EL (cell line): ENCODE results near the gene PIP5K1B.

ENCODE experiments used
- DNase-seq: peaks from one replicate; pipeline ENCODE4 v3.0.0-alpha.2; 2016

The PIP5K1B gene

DNA sequence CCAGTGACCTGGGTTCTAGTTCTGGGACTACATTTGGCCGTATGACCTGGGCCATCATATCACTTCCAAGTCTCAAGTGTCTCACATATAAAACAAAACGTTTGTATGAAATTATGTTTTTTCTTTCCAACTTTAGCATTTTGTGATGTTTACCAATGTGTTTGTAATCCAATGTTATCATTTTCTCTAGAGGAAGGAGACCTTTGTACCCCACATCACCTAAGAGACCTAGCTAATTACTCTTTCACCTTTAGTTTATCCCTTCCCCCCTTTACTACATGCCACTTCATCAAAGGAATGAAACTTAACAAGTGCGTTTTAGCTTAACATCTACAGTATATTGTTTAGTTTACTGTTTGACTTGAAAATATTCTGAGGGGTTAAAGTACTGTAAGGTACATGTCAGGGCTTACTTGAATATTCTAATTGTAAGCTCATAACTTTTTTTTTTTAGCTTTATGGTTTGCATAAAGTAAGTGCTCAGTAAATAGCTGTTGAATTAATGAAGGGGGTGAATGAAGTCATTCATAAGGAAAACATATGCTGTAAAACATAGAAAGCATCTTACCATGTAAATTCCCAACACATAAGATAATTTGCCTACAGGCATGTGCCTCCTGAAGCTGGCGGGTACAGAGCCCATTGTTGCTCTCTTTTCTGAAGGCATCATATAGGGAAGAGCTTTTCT, 2.9 kb downstream of the PIP5K1B start:
- no peak for DNase-seq

DNA sequence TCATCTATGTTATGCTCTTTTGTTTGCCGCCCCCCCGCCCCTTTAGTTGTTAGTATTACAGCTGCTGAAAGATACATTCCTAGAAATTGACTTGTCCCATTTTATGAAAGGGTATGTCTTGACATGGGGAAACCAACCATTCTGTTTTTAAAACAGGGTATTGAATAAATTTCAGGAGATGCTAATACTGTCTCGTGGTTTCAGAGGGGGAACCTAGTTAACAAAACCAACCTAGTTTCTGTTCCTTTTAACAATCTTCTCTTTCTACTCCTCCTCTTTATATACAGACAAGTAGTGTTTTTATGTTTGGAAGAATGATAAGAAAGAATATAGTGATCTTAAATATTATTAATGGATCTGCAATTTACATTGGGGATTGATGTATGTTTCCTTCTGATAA, 3.5 kb downstream of the PIP5K1B start:
- no peak for DNase-seq

DNA sequence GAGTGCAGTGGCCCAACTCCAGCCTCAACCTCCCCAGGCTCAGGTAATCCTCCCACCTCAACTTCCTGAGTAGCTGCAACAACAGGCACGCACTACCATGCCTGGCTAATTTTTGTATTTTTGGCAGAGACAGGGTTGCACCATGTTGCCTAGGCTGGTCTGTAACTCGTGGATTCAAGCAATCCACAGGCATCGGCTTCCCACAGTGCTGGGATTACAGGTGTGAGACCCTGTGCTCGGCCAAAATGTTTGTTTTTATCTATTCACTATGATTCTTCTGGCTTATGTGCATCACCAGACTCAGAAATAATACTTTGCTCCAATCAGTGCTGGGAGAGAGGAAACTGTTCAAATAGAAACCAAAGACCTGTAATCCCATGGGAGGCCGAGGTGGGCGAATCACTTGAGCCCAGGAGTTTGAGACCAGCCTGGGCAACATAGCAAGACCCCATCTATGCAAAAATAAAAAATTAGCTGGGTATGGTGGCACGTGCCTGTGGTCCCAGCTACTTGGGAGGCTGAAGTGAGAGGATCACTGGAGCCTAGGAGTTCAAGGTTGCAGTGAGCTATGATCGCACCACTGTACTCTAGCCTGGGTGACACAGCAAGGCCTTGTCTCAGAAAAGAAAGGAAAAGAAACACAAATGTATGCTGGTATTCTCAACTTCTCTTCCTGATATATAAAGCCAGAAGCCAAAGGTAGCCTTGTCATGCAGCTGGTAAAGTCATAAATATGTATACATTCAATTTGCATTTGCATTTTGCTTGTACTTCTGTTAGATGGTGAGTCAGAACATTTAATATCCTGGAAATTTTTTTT, 4.5 kb downstream of the PIP5K1B start:
- no peak for DNase-seq

DNA sequence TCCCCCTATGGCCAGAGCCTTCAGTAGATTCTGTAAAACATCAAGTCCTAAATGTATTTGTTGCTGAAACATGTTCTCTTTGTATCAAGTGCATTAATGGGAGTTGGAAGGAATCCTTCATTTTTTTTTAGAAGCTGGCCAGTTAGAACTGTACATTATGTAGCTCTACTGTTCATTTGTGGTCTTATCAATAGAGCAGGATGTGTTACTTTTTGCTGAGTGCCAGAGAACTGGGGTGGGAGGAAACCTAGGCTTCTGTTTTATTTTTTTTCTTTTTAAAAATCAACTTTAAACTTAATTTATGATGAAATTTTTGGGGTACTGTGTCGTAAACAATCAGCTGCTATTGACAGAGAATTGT, 5.1 kb downstream of the PIP5K1B start:
- DNase-seq: no peak

DNA sequence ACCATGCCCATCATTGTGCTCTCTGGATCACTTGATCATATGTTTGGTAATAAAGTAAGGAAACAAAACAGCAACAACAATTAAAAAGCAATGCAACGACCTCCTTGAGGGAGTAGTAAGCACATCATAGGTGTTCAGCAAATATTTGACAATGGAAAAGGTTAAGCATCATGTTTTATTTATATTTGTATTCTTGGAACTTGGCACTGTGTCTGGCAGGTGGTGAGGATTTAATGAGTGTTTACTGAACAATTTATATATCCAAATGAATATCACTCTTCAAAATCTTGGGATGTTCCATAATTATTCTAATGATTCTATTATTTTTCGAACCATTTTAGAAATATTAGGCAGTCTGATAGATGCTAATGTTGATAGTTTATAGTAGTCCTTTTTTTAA, 6.2 kb downstream of the PIP5K1B start:
- DNase-seq: no peak

DNA sequence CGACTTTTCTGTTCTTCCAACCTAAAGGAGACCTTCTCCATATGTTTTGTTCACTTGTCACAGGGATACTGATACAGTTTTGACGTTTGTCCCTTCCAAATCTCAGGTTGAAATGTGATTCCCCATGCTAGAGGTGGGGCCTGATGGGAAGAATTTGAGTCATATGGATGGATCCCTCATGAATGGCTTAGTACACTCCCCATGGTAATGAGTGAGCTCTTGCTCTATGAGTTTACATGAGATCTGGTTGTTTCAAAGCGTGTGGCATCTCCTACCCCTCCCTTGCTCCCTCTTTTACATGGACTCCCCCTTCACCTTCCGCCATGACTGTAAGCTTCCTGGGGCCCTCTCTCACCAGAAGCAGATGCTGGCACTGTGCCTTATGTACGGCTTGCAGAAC, 6.9 kb downstream of the PIP5K1B start:
- no peak for DNase-seq

DNA sequence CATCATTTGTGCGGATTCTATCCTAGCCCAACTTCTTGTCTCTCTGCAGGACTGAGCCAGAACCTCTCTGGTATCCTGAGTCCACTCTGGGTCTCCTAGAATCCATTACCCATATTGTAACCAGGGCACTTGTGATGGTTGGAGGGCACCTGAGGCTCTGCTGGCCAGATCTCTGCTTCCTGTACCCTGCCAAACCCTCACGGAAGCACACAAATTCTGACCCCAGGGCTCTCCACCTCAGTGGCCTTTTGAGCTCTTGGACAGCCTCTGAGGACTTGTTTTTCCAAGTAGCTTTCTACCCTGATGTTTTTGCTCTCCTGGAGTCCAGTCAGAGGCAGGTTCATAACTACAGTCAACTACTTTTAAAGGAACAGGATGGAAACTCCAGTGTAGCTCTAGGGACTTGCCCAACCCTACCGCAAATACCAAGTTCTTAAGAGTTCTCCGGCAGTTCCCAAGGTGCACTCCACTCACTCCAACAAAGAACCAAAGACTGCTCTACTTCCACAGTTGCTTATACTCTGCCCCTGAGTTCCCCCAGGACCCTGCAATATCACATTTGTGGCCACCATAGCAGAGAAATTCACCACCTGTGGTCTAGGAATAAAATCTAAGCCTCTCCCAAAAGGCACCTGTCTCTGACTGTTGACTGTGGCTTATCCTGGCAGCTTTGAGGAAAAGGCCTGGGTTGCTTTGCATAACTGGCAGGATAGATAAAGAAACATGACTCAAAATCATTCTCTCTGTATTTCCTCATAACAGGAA, 9.6 kb downstream of the PIP5K1B start:
- DNase-seq: no peak

DNA sequence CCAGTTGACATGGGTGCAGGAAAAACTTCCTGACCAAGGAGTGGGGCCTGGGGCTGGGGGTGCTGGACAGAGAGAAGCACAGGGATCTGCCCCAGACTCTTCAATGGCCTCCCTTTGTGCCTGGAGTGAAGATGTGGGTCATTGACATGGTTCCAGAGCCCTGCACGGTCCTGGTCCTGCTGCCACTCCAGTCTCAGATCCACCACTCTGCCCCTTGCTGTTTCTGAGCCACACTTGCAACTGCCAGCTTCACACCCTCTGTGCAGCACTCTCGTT, 10.1 kb downstream of the PIP5K1B start:
- DNase-seq: no peak

DNA sequence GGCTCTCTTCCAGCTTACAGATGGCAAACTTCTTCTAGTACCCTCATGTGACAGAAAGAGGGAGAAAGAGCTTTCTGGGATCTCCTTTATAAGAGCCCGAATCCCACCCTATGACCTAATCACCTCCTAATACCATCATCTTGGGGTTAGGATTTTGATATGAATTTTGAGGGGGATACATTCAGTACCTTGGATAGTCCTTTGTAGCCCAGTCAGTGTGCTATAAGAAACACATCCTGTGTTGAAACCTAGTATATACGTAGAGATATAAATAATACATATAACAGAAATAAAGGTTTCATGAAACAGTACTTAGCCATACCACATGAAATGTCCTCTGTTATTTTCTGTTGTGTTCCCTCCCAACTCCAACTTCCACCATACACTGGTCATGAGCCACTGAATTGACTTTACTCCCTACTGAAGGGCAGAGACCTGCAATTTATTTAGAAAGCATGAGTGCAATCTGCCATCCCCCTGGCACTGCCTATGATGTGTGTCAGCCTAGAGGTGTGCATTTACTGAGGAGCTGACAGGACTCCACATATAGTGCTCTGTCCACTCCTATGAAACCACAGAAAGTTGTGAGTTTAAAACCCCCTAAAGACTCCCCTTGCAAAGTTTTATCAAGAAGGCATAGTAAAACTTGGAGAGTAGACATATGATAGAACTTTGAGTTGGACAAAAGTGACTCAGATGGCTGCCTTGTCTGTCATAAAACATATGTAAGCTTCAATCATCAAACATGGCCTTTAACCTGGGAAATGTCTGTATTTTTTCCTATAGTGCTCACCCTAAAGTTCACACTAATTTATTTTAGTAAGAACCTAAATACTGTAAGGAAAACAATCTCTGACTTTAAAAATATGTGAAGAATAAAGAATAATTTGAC, 12.8 kb downstream of the PIP5K1B start:
- no peak for DNase-seq

DNA sequence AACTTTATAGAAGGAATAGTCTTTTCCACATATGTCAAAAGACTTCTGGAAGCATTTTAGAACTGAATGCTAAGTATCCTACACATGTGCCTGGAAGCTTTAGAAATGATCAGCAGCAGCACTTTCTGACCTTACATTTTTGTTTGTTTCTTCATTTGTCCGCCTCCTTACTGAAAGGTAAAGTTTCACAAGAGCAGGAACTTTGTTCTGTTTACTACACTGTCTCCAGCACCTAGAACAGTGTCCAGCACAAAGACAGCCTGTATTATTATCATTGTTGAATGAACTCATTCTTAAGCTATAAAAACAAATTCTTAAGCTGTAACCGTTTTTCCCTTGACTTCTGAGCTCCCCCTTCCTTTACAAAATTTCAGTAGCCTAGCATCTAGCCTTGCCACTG, 14.8 kb downstream of the PIP5K1B start:
- no peak for DNase-seq

DNA sequence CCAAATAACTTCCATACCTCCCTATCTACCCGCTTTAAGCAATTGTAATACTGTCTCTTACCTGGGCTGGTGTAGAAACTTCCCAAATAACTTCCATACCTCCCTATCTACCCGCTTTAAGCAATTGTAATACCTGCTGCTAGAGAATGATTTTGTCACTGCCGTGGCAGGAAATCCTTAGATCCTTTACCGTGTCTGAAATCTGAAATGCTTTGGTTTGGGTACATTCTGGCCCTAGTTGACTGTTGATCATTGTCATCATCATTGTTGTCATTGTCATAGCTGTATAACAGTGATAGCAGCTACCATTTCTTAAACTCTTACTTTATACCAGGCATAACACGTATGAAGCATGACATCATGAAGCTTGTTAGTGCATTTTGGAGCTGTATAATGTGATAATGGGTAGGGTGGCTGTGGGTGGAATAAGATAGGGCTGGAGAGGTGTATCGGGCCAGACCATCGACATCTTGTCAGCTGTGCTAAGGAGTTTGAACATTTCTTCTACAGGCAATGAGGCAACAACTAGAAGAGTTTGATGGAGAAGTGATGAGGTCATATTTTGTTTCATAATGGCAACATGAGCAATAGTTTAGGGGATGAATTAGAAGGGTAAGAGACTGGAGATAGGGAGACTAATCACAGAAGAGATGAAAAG, 15.7 kb downstream of the PIP5K1B start:
- DNase-seq: no peak

DNA sequence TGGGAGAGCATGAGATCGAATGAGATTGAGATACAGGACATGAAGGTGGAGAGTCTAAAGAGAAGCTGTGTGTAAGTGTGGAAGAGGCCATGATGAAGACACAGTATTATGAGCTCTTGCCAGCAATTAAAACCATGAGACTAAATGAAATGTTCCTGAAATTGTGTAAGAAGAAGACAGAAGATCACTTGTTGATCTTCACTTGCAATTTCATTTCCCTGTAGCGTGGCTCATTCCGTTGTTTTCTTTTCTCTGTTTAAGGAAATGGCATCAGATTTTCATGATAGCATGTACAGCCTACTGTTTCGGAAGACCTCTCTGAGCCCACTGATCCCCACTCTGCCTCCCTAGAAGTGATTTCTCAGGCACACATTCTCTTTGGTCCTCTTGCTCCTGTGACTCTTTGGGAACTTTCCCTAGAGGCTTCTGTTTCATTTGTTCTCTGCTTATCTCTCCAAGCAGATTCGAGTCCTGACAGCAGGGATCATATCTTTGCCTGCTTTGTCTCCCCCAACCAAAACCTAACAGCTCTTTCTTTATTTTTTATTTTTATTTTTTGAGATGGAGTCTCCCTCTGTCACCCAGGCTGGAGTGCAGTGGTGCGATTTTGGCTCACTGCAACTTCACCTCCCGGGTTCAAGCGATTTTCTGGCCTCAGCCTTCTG, 16.8 kb downstream of the PIP5K1B start:
- DNase-seq: no peak

DNA sequence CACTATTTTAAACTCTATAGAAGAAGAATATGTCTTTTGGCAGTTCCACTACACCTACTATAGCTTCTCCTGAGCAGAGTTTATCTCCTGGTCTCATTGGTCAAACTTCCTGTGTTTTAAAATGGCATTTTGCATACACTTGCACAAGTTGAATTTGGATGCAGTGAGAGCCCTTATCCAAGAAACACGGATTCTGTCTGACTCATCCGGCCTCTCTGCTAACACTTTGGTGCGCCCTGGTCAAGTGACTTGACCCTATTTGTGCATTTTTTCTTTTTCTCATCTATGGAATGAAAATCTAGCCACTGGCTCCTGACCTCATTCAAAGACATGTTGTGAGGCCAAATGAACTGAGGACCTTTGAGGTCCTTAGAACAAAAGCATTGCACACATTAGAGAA, 20.0 kb downstream of the PIP5K1B start:
- no peak for DNase-seq

DNA sequence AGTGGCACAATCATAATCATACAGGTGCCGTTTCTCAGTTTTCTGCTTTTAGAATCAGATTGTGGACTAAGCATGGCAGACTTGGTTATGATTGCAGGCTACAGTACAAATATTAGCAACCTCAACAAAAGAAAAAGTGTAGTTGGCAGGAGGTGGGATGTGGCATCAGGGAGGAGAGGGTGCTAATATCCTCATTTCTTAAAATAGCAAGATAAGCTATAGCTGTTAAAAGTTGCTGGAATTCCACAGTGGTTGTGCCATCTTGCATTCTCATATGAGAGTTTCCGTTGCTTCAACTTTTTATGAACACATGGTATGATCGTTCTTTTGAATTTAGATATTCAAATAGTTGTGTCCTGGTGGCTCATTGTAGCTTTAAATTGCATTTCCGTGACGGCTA, 21.4 kb downstream of the PIP5K1B start:
- no peak for DNase-seq

DNA sequence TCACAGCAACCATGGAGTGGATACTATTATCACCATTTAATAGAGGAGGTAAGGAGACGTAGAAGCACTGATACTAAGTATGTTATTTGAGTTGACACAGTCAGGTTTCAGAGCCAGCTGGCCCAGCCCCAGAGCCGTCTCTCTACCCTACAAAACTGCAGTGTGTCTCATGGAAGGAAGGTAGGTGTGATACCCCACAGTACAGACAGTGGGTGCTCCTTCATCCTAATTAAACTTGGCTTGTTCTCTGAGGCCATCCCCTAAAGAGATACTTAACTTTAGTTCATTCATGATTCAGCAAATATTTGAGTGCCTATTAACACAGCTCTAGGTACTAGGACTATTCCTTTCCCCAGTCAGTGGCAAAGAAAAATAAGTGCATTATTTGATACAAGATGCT, 22.6 kb downstream of the PIP5K1B start:
- DNase-seq: no peak

DNA sequence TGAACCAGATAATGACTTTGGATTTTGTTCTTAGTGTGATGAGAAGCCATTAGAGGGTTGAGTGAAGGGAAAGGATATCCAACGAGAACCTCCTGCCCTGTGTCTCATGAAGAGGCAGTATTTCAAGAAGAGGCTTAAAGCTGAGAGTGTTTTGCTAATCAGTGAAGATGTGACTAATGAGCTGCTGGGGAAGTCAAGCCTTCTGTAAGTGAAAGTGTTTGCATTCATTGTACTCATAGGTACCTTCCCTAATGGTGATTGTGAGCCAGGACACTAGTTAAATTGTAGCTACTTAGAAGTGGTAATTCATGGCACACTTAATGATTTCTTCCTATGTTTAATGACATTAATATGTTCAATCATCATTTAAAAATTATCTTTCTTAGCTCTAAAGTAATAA, 23.7 kb downstream of the PIP5K1B start:
- no peak for DNase-seq

DNA sequence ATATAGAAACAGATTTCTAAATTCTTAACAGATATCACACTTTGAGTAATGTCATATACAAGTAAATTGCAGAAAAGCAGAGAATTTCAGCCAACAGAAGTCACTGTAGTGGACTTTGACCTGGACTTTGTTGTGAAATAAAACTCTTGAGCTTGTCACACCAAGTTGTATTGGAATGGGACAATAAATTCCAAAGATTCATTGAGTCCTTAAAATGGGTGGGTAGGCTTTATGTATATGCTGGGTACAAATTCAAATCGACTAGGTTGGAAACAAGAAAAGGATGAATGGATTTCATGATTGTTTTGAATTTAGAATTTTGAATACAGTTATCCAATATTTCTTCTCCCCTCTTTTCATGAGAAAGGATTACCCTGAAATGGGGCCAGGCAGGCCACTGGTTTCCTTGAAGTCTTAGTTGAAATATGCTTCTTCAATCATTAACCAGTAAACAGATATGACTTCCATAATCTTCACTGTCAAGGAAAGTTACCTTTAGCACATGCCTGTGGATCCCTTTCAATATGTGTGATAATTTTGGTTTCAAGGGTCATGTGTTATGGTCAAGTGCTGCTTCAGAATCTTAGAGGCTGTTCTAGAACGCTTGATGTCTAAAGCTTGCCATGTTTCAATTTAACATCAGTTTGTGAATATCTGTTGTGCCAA, 25.7 kb downstream of the PIP5K1B start:
- DNase-seq: no peak

DNA sequence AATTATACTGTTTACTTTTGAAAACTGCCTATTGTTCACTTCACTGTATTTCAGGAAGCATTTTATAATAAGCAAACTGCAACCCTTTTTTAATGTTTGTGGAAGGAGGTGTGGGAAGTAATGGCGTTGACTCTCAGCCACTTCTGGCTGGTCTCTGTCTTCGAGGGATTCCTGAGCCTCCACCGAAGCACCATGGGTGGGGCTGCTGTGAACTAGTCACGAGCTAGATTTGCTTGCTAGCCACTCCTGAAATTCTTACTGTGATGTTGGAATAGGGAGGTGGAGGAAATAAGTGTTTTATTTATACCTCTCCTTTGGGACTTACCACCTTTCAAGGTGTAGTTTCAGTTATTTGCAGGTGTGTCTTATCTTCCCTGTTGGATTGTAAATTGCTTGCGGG, 26.8 kb downstream of the PIP5K1B start:
- DNase-seq: no peak

DNA sequence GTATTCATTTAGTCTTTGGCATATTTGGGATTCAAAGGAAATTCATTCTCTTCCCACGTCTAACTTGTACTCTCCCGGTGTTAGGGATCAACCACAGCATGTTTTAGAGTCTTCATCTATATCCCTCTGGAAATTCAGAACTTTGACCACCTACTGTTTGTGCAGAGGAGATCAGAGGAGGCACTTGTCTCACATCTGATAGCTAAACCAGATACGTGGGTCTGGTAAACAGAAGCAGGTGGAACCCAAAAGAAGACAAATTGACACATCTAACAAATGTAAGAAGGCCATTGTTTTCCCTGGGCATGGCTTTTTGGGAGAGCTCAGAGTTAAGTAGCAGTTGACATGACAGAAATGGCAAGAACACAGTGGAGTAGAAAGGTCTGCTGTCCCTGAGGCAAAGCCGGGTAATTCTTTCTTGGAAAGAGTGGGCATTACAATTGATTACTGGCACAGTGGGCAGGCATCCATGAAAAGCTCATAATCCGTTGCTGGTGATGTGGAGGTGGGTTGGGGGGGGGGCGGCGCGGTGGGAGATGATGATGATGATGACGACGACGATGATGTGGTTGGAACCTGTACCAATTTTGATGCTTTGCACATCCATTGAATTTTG, 27.5 kb downstream of the PIP5K1B start:
- DNase-seq: no peak

DNA sequence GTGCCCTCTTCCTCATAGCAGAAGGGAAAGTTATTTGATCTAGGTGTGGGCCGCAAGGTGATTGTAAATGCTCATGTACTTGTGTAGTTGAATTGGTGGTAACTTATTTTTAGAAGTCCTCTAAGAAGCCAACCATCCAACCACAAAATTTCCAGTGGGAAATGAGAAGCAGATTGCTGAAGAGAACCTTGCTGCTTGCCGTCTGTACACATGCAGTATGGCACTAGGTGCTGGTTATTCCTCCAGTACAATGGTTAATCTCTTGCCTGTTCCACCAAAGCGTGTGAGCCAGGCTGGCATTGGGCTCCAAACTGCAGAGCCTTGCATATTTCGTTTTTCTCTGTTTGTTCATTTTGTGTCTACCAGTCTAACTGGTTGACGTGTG, 28.0 kb downstream of the PIP5K1B start:
- DNase-seq: no peak

DNA sequence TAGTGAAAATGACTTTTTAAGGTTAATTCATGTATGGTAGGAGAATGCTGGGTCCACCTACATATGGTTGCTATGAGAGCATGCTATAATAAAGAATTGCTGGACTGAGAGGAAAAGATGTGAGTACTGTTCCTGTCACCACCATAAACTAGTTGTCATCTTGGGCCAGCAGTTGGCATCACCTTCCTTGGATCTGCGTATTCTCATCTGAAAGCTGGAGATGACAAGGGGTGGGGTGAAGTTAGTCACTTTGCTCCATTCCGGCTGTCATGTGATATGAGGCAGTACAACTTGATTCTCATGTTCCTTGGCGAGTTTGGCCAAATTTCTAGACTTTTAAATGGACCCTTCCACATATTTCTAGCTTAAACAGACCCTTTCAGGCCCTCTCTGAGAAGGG, 33.3 kb downstream of the PIP5K1B start:
- DNase-seq: no peak
